Brain microvascular endothelial cell (primary cell): ENCODE data around the gene ZNF407.
A peak's percentile ranks its signal among the peaks of the same experiment; 100 is the strongest.

Source experiments
- DNase-seq: peaks from one replicate; pipeline ENCODE4 v3.0.0-alpha.2; 2020
- H3K27ac ChIP-seq: fragments of 250-450 bp; sonication (Bioruptor Pico); 2 replicates; pipeline ENCODE4 v1.5.1; 2020; ENCODE audit warnings: mild to moderate bottlenecking, moderate library complexity
- H3K27me3 ChIP-seq: fragments of 250-450 bp; sonication (Bioruptor Pico); replicated peaks from 2 replicates; pipeline ENCODE4 v1.5.1; 2020; ENCODE audit warnings: mild to moderate bottlenecking
- H3K36me3 ChIP-seq: fragments of 250-450 bp; sonication (Bioruptor Pico); replicated peaks from 2 replicates; pipeline ENCODE4 v1.5.1; 2020; ENCODE audit warnings: mild to moderate bottlenecking
- H3K4me3 ChIP-seq: 2 replicates; pipeline ENCODE4 v1.5.1; 2011; ENCODE audit warnings: low read depth, mild to moderate bottlenecking, control low read depth, low read length, moderate library complexity
- in situ Hi-C: cut with HindIII; loops from 2 replicates; pipeline ENCODE4 v1.10.0; 2017; ENCODE audit warnings: low sequenced_read_pairs, low pct_ligation_motif_present
- TF ChIP-seq, protein P1 (sequence below): IDR thresholded peaks from 2 replicates; pipeline ENCODE4 v1.5.1; 2011; ENCODE audit warnings: low read depth, mild to moderate bottlenecking, moderate library complexity, low read length, control low read depth, inconsistent platforms; ENCODE audit errors: missing control alignments

The ZNF407 gene

DNA sequence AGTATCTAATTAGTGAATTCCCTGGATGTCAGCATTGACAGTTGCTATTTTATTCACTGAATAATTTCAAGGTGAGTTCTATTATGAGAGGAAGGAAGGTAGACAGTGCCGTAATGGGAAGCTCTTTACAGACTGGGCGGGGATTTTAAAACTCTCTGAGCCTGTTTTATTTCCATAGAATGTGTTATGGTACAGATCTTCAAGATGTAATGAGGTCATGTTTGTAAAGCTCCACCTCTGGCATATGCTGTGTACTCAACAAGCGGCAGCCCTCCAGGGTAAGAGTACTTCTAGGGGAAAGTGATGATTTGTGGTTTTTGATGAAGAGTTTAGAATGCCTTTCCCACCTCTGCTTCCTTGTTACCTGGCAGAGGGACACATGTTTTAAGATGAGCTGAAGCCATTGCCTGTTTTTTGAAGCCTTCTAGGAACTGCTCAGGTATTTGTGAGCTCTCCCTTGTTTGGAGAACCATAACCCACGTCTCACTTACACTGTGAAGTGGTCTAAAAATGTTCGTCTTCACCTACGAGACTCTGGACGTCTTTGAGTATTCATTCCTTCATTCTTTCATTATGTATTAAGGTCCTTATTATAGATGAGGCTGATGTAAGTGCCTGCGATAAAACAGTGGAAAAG is 360.0 kb downstream of the ZNF407 start:
- H3K27ac ChIP-seq: no peak overlapping the region
- no peaks in the 10 kb centered on the region for H3K36me3 ChIP-seq
- DNase-seq: no peak
- TF ChIP-seq, protein P1, sequence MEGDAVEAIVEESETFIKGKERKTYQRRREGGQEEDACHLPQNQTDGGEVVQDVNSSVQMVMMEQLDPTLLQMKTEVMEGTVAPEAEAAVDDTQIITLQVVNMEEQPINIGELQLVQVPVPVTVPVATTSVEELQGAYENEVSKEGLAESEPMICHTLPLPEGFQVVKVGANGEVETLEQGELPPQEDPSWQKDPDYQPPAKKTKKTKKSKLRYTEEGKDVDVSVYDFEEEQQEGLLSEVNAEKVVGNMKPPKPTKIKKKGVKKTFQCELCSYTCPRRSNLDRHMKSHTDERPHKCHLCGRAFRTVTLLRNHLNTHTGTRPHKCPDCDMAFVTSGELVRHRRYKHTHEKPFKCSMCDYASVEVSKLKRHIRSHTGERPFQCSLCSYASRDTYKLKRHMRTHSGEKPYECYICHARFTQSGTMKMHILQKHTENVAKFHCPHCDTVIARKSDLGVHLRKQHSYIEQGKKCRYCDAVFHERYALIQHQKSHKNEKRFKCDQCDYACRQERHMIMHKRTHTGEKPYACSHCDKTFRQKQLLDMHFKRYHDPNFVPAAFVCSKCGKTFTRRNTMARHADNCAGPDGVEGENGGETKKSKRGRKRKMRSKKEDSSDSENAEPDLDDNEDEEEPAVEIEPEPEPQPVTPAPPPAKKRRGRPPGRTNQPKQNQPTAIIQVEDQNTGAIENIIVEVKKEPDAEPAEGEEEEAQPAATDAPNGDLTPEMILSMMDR: no peak
- in situ Hi-C loops: no loop called here
- H3K27me3 ChIP-seq: no peaks in the 10 kb centered on the region
- no peak overlapping the region for H3K4me3 ChIP-seq

DNA sequence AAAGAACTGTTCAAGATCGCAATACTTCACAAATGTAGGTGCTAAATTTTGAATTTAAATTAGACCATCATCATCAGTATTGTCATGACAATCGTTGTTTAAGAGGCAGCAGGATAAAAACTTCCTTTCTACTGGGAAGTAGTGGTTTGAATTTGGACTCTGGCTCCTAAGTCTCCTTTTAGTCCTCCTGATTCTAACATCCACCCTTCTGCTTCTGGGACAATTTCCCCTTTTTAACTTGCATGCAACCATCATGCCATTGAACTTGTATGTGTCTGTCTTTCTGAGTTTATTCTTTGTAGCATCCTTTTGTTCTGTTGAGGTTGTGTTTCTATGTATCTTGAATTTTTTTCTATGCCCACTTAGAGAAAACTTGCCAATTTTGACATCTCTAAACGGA is 361.5 kb downstream of the ZNF407 start:
- DNase-seq: no peak
- TF ChIP-seq, protein P1: no peak
- Histone ChIP-seq H3K27me3 (no peaks in the 10 kb centered on the region), H3K4me3 (no peak overlapping the region), H3K27ac (no peak overlapping the region), H3K36me3 (no peaks in the 10 kb centered on the region)
- in situ Hi-C loops: no loop called here

DNA sequence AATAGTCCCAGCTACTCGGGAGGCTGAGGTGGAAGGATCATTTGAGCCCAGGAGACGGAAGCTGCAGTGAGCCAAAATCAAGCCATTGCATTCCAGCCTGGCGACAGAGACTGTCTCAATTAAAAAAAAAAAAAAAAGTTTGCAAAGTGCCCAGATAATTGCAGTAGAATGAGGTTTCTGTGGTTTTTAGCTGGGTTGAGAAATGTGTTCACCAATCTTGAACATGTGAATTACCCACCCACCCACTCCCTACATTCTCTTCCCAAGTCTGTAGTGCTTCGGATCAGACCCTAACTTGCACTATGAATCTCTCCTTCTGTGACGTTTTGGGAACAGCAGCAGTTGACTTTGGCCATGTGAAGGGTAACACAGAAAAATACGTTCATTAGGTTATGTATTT is 363.9 kb downstream of the ZNF407 start:
- Histone ChIP-seq H3K27ac (no peak overlapping the region), H3K27me3 (no peaks in the 10 kb centered on the region), H3K36me3 (no peaks in the 10 kb centered on the region), H3K4me3 (no peak overlapping the region)
- TF ChIP-seq, protein P1: no peak
- in situ Hi-C loops: no loop called here
- no peak for DNase-seq

DNA sequence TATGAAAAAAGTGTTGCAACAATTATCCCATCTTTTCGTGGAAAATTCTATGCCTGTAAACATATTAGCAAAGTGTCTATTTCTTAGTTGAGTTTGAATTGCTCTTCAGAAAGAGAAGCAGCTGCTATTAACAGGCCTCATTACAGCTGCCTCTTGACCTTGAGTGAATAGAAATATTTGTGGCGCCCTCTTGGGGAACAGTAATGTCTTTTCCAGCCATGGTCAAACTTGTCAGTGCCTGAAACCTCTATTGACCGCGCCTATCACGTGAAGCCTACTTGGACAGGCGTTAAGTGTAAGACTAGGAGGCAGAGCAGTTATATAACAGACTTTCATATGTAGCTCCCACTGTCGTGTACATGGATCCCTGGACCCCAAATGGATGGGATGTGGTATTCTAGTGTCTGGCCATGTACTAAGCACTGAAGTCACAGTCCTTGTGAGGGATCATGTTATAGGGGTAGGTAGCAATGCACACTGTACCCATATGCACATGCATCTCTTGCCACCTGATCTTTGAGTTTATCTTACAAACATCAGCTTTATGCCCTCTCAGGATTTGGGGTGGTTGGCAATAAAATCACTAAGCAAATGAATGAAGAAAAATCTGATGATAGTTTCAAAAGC is 366.3 kb downstream of the ZNF407 start:
- in situ Hi-C loops: no loop called here
- DNase-seq: peak; percentile 55
- H3K4me3 ChIP-seq: no peak overlapping the region

DNA sequence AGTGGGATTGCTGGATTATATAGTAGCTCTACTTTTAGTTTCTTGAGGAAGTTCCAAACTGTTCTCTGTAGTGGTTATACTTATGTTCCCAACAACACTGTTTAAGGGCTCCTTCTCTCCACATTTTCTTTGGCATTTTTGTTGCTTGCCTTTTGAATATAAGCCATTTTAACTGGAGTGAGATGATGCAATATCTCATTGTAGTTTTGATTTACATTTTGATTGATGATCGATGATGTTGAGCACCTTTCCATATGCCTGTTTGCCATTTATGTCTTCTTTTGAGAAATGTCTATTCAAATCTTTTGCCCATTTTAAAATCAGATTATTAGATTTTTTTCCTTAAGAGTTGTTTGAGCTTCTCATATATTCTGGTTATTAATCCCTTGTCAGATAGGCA is 368.0 kb downstream of the ZNF407 start:
- in situ Hi-C loops: no loop called here
- TF ChIP-seq, protein P1: no peak
- Histone ChIP-seq H3K27me3 (no peaks in the 10 kb centered on the region), H3K36me3 (no peaks in the 10 kb centered on the region), H3K4me3 (no peak overlapping the region), H3K27ac (no peak overlapping the region)
- DNase-seq: no peak

More for the DNA sequence above, 366.3 kb downstream of the ZNF407 start:
- TF ChIP-seq, protein P1: peak; percentile 69
- Histone ChIP-seq H3K27ac (no peak overlapping the region), H3K27me3 (no peaks in the 10 kb centered on the region), H3K36me3 (no peaks in the 10 kb centered on the region)
